Stimulated activated CD4-positive, alpha-beta T cell treated with anti-CD3 and anti-CD28 coated beads, TNF-alpha, amount 100 ng/mL, for 24 hours (primary cell): ENCODE data around the gene PATE1.

ENCODE experiments used
- DNase-seq, 3 experiments: peaks; one replicate each; pipeline ENCODE4 v3.0.0-alpha.2; 2020; ENCODE audit warnings: low read depth in 3 of 3

Gene PATE1

DNA sequence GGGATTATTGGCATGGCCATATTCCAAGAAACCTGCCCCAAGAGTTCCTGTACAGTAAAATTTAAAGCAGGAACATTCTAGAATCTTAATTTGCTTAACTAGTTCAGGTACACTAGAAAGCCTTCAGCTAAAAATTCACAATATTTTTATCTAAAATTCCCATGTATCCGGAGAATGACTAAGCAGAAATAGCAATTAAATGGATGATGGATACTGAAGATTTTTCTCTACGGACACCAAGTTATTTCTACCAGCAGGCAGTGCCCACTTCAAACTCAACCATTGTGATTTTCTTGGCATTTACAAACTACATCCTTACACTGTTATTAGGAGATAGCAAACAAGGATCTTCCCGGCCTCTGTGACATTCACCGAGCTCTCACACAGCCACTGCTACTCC, 44.7 kb downstream of the PATE1 start:
- DNase-seq: no peak

- no peak for DNase-seq
Measured at GRCh38 chr11:125797641-125798040, 51.6 kb downstream of the PATE1 start.
